GM19463 (cell line): ENCODE data around the gene TTLL7.
"Not testable (repeated sequence)": the region's sequence is repeated elsewhere in the genome, so short reads cannot be mapped to it uniquely, and the experiment has no call there.

Experiments
- ATAC-seq: cut with Tn5 transposase; IDR thresholded peaks from one replicate; pipeline ENCODE4 v1.9.1; 2021; ENCODE audit warnings: mild to moderate bottlenecking, moderate library complexity; ENCODE audit not compliant: unreplicated experiment

Gene TTLL7

DNA sequence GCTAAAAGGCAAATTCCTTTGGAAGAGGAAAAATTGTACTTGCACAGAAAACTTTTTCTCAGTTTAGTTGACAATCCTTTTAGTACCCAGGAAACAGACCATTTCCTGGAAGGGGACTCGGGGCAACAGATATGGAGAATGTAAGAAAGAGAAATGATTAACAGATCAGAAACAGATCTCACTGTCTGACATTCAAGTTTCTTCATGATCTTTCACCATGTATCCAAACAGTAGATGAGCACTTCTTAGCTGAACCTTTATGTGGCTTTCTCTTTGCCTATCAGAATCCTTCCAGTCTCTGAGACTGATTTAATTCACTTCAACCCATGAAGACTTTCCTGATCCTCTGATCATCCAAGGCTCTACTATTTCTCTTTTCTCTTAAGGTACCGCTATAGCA lies 2.7 kb downstream of the TTLL7 start:
- ATAC-seq, result no peak

GRCh38 chr1:83995649-83996048 lies 3.3 kb downstream of the TTLL7 start:
- no peak for ATAC-seq

GRCh38 chr1:83994111-83994510 lies 4.8 kb downstream of the TTLL7 start:
- no peak for ATAC-seq

DNA sequence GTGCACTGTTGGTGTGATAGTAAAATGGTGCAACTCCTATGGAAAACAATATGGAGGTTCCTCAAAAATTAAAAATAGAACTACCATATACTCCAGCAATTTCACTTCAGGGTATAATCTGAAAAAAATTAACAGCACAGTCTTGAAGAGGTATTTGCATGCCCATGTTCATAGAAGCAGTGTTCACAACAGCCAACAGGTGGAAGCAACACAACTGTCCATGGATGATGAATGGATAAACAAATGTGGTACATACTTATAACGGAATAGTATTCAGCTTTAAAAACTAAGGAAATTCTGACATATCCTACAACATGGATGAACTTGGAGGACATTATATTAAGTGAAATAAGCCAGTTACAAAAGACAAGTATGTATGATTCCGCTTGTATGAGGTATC lies 8.2 kb downstream of the TTLL7 start:
- no peak for ATAC-seq

- no peak for ATAC-seq
Observed at GRCh38 chr1:83985048-83985447, 13.9 kb downstream of the TTLL7 start.

DNA sequence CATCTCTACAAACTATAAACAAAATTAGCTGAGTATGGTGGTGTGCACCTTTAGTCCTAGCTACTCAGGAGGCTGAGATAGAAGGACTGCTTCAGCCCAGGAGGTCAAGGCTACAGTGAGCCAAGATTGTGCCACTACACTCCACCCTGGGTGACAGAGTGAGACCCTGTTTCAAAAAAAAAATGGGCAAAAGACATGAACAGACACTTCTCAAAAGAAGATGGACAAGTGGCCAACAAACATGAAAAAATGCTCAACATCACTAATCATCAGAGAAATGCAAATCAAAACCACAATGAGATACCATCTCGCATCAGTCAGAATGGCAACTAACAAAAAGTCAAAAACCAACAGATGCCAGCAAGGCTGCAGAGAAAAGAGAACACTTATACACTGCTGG lies 15.0 kb downstream of the TTLL7 start:
- ATAC-seq, result not testable (repeated sequence)

- no peak for ATAC-seq
Observed at GRCh38 chr1:83978056-83978455, 20.9 kb downstream of the TTLL7 start.

GRCh38 chr1:83976920-83977319 lies 22.0 kb downstream of the TTLL7 start:
- no peak for ATAC-seq

- ATAC-seq, result no peak
Observed at GRCh38 chr1:83970802-83971201, 28.1 kb downstream of the TTLL7 start.

- ATAC-seq, result no peak
Observed at GRCh38 chr1:83970114-83970513, 28.8 kb downstream of the TTLL7 start.

DNA sequence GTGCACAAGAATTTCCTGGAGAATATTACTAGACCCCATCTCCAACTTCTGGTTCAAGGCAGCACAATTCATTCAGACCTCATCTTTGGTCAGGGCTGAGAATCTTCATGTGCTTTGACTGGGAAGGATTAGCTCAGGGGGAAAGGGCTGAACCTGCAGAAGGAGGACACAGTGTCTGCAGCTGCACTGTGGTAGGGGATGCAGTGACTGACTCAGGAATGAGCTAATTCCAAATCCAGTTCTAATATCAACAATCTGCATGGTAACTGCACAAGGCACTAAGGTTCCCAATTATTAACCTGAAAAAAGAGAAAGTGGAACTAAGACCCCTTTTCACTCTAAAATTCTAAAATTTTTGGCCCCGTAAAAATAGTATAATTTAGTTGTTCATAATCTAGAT lies 31.6 kb downstream of the TTLL7 start:
- no peak for ATAC-seq

- no peak for ATAC-seq
Observed at GRCh38 chr1:83964153-83964552, 34.8 kb downstream of the TTLL7 start.

DNA sequence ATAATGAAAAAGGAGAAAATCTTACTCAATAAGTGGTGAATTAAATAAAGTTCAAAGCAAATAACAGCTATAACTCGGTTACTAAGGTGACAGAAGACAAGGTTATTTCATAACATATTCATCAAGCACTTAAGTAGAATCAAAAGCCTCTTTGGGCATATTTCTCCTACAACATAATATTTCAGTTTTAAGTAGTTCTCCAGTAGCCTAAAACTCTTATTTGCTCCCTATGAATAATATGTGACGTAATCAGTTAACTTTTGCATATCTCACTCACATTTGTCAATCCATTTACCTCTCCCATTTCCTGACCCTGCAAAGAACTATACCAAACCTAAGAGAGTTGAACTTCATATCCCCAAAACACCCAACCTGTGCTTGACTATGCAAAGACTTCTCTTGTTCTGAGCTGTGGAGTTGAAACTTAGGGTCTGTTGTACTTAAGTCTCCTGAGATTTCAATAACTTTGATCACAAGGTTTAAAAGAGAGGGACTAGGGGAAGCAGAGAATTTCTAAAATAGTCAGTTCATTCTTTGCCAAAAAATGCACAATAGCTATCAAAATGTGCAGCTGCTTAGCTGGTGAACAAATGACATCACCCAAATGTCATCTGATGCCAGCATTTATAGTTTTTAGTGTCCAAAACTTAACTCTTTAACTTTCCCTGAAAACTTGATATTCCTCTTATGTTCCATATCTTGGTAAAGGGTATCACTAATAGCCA lies 37.2 kb downstream of the TTLL7 start:
- no peak for ATAC-seq

DNA sequence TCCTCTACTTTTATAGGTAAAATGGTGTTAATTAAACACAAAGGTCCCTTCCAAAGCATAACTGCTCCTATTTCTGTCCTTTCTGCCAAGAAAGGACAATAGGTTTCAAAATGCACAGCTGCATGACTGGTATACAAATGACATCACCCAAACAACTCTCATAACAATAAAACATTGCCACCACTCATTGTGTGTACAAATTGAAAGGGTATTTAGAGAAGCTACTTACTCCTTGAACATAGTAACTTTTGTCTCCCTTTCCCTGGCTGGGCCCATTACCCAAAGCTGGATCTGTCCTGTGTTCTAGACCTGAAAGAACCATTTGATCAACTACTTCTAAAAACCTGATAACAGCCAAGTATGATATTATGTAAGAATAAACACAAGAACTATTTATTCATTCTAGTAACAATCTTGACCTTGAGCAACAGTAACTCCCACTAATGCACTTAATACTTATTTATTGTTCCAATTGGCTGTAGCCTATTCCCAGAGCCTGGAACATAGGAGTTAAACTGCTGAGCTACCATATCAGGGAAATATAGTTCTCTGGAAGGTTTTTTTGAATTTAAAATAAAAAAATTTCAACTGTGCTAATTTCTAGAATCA lies 38.2 kb downstream of the TTLL7 start:
- no peak for ATAC-seq

DNA sequence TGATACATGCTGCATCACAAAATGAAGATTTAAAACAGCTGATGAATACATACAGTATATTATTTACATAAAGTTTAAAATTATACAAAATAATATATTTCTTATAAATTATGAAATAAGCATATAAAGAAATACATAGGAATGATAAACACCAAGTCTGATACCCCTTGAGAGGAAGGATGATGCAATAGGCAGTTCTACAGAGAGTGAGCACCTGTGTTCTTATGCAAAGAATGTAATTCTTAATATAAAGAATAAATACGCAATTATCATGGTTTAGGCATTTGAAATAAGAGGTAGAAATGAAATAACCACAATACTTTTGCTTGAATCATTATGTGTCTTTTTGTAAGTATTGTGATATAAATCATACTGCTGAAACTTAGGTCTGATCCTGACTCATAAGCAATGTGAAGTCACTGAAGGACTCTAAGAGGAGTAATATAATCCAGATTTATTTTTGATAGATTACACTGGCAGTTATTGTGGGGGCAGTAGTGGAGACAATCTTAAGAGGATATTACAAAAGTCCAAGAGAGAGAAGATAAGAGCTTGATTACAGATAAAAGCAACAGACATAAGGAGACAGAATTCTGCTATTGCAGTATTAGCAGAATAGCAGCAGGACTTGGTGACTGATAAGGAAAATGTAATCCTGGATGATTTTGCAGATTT lies 39.0 kb downstream of the TTLL7 start:
- no peak for ATAC-seq

- ATAC-seq, result no peak
Observed at GRCh38 chr1:83958704-83959103, 40.2 kb downstream of the TTLL7 start.

GRCh38 chr1:83954166-83954823 lies 44.6 kb downstream of the TTLL7 start:
- no peak for ATAC-seq

DNA sequence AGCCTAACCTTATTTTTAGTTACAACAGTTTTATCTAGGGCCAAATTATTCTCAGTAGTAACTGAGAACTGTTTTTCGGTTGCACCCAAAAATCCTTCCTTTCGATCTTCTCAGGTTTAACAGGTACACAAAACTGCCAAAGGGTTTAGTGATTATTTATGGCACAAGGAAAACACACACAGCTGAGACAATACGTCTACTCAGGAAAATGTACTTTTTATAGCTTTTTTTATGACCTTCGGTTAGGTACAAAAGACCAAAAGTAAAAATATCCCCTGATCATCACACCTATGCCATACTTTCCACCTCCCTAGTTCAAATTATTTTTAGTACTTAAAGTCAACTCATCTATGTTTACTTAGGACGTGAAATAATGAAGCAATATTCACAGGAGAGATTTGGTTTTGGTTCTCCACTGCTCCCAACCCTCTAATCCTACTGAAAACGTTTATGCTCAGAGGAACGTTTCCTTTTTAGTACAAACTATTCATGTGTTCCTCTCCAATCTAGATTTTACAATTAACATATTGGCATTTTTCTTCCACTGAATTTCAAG lies 48.7 kb downstream of the TTLL7 start:
- no peak for ATAC-seq

DNA sequence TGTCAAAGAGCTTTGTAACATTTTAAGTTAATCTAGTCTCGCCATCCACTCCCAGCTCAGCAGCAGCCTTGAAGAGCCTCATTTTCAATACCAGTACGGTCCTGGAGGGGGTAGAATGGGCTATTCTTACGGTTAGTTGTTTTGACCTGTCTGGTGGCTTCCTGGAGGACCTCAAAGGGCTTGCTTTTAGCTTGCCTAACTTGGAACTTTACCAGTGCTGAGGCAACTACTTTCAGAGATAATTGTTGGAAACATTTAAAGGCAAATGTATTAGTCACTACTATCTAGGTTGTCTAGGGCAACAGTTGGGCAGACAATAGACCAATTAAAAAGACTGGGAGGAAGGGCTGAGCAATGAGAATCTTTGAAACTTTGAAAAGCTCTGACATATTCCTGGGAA lies 56.0 kb downstream of the TTLL7 start:
- ATAC-seq, result no peak

GRCh38 chr1:83934550-83934949 lies 64.4 kb downstream of the TTLL7 start:
- ATAC-seq, result no peak

GRCh38 chr1:83932693-83933092 lies 66.2 kb downstream of the TTLL7 start:
- no peak for ATAC-seq
